ENCODE measurements around the gene SH3GL2. TPM values are rescaled to one million over a fixed set of nuclear protein-coding genes. Genes with fewer than 3 reads are reported as not detected.

SH3GL2 gene
- total RNA-seq, 1 experiment from 2014 or later: 1.1 TPM

GRCh38 chr9:17810728-17811571, 232.1 kb downstream of the SH3GL2 start:
- DNase-seq: peak; percentile 55
- no peak overlapping the region for H3K27ac Mint-ChIP-seq (ENCODE audit: unreplicated experiment)
- H3K4me3 Mint-ChIP-seq (ENCODE audit: low read depth, unreplicated experiment): no peak overlapping the region
- H3K27me3 Mint-ChIP-seq (ENCODE audit: unreplicated experiment): no peaks in the 10 kb centered on the region
- H3K4me1 Mint-ChIP-seq (ENCODE audit: low read depth, unreplicated experiment): peaks cover 19% of the 10 kb centered on the region
- H3K9me3 Mint-ChIP-seq (ENCODE audit: low read depth, unreplicated experiment): no peaks in the 10 kb centered on the region
- intact Hi-C loops (cut with micrococcal nuclease; ENCODE audit: unreplicated experiment): loop anchor here (1.0 to 10.0 kb wide), 5 partner anchors 251 to 1216 kb away; no protein-coding TSS in a partner anchor
- CTCF ChIA-PET: interaction anchor here (1.1 to 1.7 kb wide), 6 partner anchors 17 to 403 kb away, joined by 4 to 15 read pairs (median 8); no protein-coding TSS in a partner anchor
- peak; percentile 57 for TF ChIP-seq CTCF (IDR thresholded peaks at IDR 0.05; ENCODE audit: unreplicated experiment)
- no TSS peak for BruUV-seq (replicated peaks)
- no peaks in the 10 kb centered on the region for H3K36me3 Mint-ChIP-seq (ENCODE audit: insufficient read depth, unreplicated experiment)

GRCh38 chr9:17813798-17814197, 234.9 kb downstream of the SH3GL2 start:
- intact Hi-C loops (cut with micrococcal nuclease; ENCODE audit: unreplicated experiment): loop anchor here (5.0 to 10.0 kb wide), 3 partner anchors 249 to 1214 kb away; no protein-coding TSS in a partner anchor
- no peak overlapping the region for H3K27ac Mint-ChIP-seq (ENCODE audit: unreplicated experiment)
- DNase-seq: no peak
- H3K36me3 Mint-ChIP-seq (ENCODE audit: insufficient read depth, unreplicated experiment): no peaks in the 10 kb centered on the region
- no peaks in the 10 kb centered on the region for H3K9me3 Mint-ChIP-seq (ENCODE audit: low read depth, unreplicated experiment)
- H3K4me3 Mint-ChIP-seq (ENCODE audit: low read depth, unreplicated experiment): no peak overlapping the region
- BruUV-seq (replicated peaks): no TSS peak
- TF ChIP-seq CTCF (IDR thresholded peaks at IDR 0.05; ENCODE audit: unreplicated experiment): no peak
- H3K27me3 Mint-ChIP-seq (ENCODE audit: unreplicated experiment): no peaks in the 10 kb centered on the region
- peaks cover 20% of the 10 kb centered on the region for H3K4me1 Mint-ChIP-seq (ENCODE audit: low read depth, unreplicated experiment)
- CTCF ChIA-PET: no interaction called here

- intact Hi-C loops (cut with micrococcal nuclease; ENCODE audit: unreplicated experiment): loop anchor here (10.0 kb wide), 1 partner anchor 328 kb away; no protein-coding TSS in a partner anchor
- CTCF ChIA-PET: no interaction called here
- H3K27me3 Mint-ChIP-seq (ENCODE audit: unreplicated experiment): no peaks in the 10 kb centered on the region
These were observed 237.7 kb downstream of the SH3GL2 start for GRCh38 chr9:17816431-17817027.

GRCh38 chr9:17824191-17824590, 245.3 kb downstream of the SH3GL2 start:
- CTCF ChIA-PET: interaction anchor here (1.1 kb wide), 1 partner anchor 389 kb away, joined by 3 read pairs; no protein-coding TSS in a partner anchor
- no peak for TF ChIP-seq CTCF (IDR thresholded peaks at IDR 0.05; ENCODE audit: unreplicated experiment)
- Mint-ChIP-seq H3K27ac (ENCODE audit: unreplicated experiment) (no peak overlapping the region), H3K4me1 (ENCODE audit: low read depth, unreplicated experiment) (peaks cover 15% of the 10 kb centered on the region), H3K4me3 (ENCODE audit: low read depth, unreplicated experiment) (no peak overlapping the region), H3K9me3 (ENCODE audit: low read depth, unreplicated experiment) (no peaks in the 10 kb centered on the region), H3K27me3 (ENCODE audit: unreplicated experiment) (no peaks in the 10 kb centered on the region), H3K36me3 (ENCODE audit: insufficient read depth, unreplicated experiment) (no peaks in the 10 kb centered on the region)
- BruUV-seq (replicated peaks): no TSS peak
- intact Hi-C loops (cut with micrococcal nuclease; ENCODE audit: unreplicated experiment): no loop called here
- no peak for DNase-seq

More at GRCh38 chr9:17816431-17817027, 237.7 kb downstream of the SH3GL2 start:
- DNase-seq: no peak
- no peak overlapping the region for H3K27ac Mint-ChIP-seq (ENCODE audit: unreplicated experiment)
- no TSS peak for BruUV-seq (replicated peaks)
- H3K4me3 Mint-ChIP-seq (ENCODE audit: low read depth, unreplicated experiment): no peak overlapping the region
- H3K36me3 Mint-ChIP-seq (ENCODE audit: insufficient read depth, unreplicated experiment): no peaks in the 10 kb centered on the region
- H3K9me3 Mint-ChIP-seq (ENCODE audit: low read depth, unreplicated experiment): no peaks in the 10 kb centered on the region
- no peak for TF ChIP-seq CTCF (IDR thresholded peaks at IDR 0.05; ENCODE audit: unreplicated experiment)
- H3K4me1 Mint-ChIP-seq (ENCODE audit: low read depth, unreplicated experiment): peaks cover 20% of the 10 kb centered on the region
